UCSD-AML1 (cell line): Measurements from ENCODE around the gene NHSL2.

Source experiments
- DNase-seq: peaks from one replicate; lab custom pipeline; 2025; ENCODE audit not compliant: unreplicated experiment; lab: John Stamatoyannopoulos, UW

The NHSL2 gene

DNA sequence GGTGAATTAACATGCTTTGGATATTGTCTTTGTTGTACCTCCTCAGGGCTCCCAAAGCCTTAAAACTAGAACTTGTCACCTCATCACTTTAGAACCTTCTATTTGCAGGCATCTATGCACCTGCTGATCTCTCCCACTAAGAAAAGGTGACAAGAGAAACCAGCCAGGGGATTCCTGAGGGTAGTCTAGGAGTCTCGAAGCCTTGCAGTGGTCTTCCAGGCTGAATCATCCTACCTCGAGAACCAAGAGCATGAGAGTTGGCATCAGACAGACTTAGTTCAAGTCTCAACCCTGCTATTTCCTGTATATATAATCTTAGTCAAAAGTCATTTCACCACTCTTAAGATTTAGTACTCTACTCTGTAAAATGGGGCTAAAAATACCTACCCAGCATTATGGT, 191.5 kb downstream of the NHSL2 start:
- DNase-seq = no peak

DNA sequence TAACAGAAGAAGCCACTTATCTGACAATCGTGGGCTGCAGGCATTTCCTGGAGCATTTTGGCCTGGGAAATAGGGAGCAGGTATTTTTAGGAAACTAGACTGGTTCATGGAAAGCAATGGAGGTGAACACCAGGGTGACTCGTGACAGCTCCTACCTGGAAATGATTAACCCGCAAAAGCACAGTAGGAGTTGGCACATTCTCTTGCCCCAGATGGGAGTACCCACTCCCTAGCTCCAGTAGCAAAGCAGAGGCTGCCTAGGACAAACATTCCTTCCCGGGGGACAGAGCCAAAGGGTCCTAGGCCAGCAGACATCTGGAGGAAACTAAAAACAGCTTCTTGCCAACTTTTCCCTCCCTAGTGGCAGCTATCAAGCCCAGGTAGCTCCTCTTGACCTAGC, 192.1 kb downstream of the NHSL2 start:
- no peak for DNase-seq

DNA sequence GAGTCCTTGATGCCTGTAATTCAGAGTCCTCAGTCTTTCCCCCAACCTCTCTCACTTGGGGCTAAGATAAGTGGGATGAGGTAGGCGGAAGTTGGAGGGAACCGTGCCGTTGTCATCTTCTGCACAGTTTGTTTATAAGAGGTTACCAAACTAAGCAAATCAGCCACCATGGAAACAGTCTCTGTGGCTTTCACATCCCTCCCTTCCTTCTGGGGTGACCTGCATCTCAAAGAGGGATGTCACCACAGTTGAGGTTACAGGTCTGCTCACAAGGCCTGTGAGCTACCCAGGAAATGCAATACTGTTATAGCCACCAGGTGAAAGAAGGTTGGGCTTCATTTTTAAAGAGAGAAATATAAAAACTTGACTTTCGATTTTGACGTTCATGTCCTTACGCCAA, 194.8 kb downstream of the NHSL2 start:
- DNase-seq = no peak

DNA sequence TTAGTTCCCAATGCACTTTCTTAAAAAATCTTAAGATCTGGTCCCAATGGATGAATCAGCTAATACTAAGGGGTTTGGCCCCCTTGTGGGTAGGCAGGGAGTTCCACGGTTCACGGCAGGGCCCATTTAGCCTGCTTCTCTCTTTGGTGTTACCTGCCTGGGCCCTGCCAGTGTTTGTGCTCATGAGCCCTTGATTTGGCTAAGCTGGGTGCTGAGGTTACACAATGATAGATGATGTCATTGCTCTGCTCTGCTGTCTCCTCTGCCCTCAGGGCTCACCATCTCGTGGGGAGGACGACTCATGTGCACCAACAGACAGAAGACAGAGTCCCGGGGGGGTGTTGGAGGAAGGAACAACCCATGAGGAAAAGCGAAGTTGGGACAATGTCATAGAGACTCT, 196.7 kb downstream of the NHSL2 start:
- DNase-seq = no peak

DNA sequence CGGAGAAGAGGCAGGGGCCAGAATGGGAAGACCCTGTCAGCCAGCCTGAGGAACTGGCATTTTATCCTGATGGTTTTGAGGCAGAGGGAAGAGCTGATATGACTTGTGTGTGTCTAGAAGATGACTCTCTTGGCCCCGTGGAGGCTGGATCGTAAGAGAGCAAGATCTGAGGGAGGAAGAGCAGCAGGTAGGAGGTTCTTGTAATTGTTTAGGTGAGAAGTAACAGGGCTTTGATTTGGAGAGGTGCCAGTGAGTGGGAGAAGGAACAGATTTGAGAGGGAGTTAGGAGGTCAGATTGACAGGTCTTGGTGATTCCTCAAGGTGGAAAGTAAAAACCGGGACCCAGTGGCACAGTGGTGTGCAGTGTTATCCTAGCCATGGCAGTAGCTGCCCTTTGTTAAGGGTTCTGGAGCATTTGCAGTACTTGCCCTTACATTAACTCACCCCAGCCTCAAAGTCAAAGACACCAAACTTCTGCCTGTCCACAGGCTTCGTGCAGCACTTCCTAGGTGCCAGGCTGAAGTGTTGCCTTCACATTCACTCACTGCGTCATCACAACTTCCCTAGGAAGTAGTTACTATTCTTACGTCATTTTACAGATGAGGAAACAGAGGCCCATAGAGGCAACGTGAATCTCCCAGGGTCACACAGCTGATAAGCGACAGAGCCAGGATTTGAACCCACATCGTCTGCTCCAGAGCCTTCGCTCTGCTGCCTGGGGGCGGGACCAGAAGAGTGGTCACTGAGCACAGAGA, 197.4 kb downstream of the NHSL2 start:
- no peak for DNase-seq

DNA sequence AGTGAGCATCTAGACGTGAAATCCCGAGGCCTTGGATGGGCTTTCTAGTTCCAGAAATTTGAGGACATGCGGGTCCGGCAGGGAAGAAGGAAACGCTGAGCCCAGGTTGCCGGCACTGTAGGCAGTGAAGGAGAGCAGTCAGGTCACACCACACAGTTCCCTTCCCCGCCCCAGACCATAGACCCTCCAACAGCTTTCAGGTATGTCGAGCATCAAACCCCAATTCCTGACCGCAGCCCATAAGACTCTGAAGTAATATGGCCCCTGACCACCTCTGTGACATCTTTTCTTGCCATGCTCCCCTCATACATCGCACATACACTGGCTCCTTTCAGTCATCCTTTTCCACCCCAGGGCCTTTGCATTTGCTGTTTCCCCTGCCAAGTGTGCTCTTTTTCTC, 198.0 kb downstream of the NHSL2 start:
- DNase-seq = no peak

DNA sequence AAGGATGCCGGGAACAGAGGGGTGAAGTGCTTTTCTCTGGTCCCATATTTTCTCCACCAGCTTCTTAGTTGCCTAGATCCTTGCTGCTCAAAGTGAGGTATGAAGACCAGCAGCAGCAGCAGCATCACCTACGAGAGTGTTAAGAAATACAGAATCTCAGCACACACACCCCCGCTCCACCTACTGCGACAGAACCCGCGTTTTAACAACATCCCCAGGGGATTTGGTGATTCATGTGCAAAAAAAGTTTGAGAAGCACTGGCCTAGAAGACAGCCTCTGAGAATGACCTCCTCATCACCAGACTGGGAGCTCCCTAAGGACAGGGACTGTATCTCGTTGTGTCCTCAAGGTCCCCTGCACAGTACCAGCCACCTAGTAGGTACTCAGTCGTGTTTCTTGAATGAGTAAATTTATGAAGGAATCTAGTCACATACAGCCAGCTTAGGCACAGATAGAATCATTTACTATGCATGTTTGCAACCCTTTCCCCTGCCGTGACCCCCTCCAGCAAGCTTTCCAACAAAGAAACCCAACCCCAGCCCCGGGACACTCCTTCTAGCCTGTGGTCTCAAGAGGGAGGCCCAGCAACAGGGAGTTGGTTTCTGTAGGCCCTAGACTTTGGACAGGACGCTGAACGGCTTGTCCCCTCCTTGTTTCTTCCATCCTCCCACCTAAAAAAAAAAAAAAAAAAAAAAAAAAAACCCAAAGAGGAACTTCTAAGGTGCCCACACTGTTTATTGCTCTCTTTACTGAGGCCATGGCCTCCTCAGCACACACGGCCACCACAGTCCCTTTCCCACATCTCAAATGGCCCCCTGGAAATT, 199.6 kb downstream of the NHSL2 start:
- DNase-seq = no peak

DNA sequence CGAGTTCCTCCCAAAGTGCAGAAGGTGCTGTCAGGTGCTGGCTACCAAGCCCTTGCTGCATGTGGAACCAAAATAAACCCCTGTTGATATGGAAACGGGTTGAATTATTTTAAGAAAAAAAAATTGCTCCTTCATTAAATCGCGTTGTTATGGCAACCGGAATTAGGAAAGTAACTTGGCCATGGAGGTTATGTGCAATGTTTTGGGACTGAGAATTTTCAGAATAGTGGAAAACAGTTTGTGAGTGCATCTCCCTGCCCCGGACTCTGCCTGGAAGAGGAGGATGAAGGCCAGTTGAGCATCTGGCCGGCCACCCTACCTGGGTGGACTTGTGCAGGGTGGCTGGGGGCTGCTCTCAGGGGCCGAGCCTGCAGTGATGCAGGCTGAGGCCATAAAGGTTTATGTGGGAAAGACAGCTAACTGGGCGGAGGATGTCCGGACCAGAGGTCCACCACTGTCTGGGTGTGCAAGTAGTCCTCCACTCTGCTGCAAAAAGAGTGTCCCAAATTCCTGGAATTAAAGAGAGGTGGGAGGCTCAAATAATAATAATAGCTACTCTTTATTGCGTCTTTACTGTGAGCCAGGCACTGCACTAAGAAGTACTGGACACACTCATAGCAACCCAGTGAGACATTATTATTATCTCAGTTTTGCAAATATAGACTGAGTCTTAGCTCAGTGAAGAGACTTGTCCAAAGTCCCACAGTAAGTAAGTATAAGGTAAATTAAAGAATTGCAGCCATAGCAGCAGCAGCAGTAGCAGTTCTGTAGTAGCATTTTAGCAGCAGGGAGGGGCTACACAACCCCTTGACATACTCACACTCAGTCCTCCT, 200.4 kb downstream of the NHSL2 start:
- no peak for DNase-seq

DNA sequence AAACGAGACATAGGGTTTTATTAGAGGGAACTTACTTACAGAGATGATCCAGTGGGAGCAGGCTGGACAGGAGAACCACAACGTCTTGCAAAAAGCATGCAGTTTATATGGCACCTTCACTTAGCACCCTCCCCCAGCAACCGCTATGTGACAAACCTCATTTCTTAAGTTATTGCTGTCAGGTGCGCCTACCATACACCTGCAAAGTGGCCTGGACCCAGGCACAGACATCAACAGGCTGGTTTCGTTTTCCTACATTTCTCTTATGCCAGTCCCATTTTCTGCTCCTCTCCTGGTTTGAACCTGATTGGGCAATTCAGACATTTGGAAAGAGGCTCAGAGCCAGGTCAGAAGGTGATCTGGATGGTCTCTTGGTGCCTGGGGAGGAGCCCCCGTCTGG, 202.8 kb downstream of the NHSL2 start:
- DNase-seq = no peak

DNA sequence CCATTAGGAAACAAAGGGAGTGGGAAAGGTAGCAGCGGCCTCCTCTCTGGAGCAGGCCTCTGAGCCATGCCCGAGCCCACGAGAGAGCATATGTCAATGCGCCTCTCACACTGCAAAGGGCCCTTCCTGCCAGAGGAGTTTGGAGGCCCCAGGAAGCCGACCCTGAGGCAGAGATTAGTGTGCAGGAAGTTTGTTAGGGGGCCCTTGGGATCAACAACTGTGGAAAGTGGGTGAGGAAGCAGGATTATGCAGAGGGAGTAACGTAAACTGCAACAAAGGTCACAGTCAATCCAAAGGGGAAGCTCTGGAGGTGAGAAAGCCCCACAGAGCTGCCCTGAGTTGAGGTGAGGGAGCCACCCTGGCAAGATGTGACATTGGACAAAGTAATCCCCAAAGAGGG, 203.7 kb downstream of the NHSL2 start:
- DNase-seq = peak; percentile 30

DNA sequence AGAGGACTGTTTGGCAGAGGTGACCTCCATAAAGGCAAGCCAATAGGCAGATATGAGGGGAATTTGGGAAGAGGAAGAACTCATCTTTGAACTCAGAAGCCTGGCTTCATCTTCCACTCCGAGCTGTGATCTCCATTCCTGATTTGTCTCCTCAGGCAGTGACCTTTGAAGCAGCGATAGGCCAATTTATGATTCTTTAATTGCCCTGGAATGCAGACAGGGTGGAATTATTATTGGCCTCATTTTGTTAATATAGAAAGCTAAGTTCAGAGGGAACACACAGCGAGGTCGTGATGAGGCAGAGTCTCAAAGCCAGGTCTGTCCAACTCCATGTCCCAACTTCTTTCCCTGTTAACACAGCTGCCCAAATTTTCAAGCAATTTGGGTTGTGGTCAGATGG, 204.2 kb downstream of the NHSL2 start:
- DNase-seq = no peak

DNA sequence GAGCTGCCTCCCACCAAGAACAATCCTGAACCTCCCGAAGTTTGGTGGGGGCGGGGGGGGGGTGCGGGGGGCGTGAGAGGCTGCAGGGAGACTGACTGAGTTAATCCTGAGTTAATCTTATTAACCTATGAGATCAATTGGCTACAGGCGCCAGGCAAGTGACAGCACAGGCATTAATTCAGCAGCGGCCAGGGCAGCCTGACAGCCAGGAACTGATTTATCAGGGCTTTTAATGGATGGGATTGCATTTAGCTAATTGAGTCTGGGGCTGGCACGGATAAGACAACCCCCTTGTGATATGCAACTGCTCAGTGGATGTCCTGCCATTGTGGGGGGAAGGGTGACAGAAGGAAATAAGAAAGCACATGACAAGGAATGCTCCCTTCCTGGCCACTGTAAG, 204.7 kb downstream of the NHSL2 start:
- no peak for DNase-seq

DNA sequence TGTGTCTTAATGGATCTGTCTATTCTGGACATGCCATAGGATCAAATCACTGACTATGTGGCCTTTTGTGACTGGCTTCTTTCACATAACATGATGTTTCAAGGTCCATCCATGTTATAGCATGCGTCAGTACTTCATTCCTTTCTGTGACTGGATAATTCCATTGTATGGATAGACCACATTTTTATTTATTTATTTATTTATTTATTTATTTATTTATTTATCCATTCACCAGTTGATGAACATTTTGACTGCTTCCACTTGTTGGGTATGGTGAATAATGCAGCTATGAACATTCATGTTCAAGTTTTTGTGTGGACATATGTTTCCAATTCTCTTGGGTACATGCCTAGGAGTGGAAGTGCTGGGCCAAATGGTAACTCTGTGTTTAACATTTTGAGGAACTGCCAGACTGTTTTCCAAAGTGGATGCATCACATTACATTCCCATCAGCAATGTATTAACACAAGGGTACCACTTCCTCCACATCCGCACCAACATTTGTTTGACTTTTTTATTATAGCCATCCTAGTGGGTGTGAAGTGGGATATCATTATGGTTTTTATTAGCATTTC, 207.1 kb downstream of the NHSL2 start:
- DNase-seq = no peak

DNA sequence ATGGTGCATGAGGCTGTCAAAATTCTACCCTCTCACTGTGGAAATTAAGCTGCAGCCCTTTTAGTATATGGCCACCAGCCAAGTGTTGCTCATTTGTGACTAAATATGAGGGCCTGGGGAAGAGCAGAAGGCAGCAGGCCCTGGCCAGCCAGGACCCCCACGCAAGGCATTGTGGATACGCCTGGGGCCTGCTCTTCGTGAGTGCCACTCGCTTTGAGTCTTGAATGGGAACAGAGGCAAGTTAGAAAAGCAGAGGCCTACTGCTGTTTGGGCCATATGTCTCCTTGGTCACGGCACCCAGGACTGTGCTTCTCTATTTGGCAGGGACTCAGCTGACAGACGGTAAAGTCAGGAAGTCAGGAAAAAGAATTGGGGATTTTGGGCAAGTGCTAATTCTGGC, 210.2 kb downstream of the NHSL2 start:
- DNase-seq = no peak

DNA sequence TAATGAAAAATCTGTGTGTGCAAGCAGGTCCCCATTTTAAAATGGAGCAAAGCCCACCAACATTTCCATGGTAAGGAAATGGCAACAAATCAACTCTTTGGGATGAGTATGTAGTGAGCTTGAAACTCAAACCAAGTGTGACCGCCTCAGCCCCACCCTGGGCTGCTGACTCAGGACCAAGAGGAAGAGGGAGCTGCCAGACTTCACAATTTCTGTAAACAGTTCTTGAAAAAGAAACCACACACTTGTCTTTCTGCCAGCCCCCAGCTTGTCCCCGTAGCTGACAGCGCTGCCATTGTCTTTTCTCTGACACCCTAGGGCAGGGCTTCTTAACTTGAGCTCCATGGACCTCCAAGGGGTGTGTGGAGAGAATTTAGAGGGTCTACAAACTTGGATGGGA, 210.7 kb downstream of the NHSL2 start:
- peak; percentile 64 for DNase-seq

DNA sequence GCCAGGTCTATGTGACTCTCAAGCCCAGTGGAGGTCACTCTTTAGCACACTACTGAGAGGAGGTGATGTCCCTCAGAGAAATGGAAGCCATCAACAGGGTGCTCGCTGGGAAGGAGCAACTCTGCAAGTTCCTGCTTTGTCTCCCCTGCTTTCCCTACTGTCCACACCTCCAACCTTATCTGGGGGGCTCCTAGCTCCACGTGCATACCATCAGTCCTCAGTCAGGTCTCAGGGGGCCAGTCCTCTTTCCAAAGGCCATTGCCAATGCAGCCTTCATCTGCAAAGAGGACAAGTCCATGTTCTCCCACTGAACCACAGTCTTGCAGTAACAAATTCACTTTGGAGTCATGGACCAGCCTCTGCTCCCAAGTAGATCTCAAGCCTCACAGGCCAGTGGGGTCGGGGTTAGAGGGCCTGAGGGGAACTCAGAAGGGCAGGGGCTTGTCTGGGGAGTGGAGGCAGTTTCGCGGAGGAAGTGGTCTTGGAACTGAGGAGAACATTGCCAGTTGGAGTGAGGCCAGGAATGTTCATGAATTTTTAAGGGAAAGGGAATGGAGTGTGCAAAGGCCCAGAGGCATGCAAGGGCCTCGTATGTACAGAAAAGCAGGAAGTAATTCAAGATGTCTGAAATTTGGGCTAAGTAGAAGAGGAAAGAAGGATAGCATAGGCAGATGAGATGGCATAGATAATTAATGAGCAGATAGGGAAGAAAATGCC, 212.1 kb downstream of the NHSL2 start:
- DNase-seq = no peak

DNA sequence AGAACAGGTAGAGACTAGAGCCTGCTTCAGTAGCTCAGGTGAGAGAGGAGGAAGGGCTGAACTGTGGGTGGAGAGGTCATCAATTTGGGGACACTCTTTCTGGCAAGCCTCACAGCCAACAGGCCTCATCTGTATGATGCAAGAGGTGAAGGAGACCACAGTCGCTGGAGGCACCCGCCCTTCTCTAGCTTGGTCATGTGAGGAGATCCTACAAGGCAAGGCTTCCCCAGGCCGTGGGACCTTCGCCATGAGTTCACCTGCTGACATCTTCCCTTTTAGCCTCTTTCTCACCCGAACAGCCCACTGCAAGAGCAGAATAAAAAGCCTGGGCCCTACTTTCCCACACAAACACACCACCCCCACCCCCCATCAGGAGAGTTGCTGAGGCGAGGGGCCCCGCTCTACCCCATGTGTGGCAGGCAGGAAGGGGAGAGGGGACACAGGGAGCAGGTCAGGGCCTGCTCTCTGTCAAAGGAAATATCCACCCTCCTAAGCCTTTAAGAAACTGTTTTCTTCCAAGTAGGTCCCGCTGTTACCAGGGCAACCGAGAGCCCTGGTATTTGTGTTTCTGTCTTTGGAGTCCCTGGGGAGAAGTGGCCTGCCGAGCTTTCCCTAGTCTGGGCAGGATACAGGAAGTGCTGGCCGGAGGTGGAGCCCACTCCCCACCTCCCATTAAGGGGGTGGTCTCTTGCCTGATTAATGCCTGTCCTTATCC, 213.0 kb downstream of the NHSL2 start:
- peak; percentile 66 for DNase-seq

DNA sequence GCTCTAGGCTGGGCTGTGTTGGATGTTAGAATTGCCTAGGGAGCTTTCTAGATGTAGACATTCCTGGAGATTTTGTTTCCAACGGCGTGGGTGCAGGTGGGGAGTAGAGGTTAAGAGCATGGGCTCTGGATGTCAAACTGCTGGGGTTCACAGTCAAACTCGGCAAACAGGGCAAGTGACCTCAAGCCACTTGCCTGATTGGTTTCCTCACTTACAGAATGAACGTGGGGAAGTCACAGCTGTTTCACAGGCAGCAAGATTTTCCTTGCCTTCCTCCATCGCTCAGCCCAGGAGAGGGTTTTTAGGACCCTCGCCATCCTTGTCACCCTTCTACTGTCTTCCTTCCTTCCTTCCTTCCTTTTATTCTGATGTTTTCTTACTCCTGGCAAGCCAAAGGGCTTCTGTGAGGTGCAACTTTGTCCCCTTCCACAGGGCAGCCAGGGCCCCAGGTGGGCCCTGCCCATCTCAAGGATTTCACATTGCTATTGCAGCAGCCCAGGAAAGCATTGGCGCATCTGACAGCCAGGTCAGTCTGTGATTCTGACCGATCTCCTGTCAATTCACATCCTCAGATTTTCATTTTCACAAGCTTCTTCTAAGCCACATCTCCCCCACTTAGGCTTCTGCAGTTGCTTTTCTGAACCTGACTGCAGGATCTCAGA, 214.0 kb downstream of the NHSL2 start:
- DNase-seq = no peak

DNA sequence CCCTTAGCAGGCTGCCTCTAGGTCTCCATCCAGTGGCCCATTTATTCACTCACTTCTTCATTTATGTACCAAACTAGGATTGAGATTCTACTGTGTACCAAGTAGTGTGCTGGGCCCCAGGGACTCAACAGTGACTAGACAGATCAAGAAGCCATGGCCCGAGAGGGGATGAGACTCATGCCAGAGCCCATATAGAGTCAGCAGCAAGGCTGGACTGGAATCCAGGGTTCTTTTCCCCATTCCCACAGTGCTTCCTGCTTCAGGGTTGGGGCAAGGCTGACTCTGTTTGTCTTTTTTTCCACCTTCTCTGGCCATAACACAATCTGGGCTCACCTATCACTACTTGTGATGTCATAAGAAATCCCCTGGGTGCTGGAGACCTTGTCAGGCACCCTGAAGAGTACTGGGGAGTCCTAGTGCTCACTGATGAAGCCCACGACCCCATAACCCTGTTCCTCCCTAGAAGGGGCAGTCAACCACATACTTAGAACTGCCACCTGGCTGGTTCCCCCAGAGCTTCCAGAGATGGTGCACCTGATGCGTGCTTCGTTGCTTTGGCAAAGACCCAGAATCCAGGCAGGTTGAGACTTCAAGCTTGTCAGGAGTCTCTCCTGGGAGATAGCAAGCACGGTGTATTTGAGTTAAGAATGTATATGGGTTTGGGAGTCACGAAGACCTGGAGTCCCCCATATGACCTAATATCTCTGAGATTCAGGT, 214.8 kb downstream of the NHSL2 start:
- DNase-seq = no peak
